HepG2 (cell line): ENCODE measurements around the gene UNC93A. TPM values are rescaled to one million over a fixed set of nuclear protein-coding genes. Genes with fewer than 3 reads are reported as not detected.
A peak's percentile ranks its signal among the peaks of the same experiment; 100 is the strongest.

Experiments
- DMAP1 ChIP-seq: IDR thresholded peaks from 2 replicates; pipeline ENCODE4 v1.6.1; 2016
- DNMT1 ChIP-seq: sonication (generic); formaldehyde crosslinking; IDR thresholded peaks from 2 replicates; pipeline ENCODE4 v1.5.1; 2020; ENCODE audit warnings: mild to moderate bottlenecking, missing genetic modification reagents
- HDAC2 ChIP-seq: sonication (generic); formaldehyde crosslinking; IDR thresholded peaks from 2 replicates; pipeline ENCODE4 v1.4.0; 2020; ENCODE audit warnings: missing genetic modification reagents
- HNRNPK ChIP-seq: fragments of 200-400 bp; formaldehyde crosslinking; IDR thresholded peaks from 2 replicates; pipeline ENCODE4 v1.6.1; 2018; ENCODE audit warnings: low read length, low read depth, moderate library complexity, mild to moderate bottlenecking; ENCODE audit not compliant: poor library complexity, severe bottlenecking
- PATZ1 ChIP-seq: sonication (generic); formaldehyde crosslinking; IDR thresholded peaks from 2 replicates; pipeline ENCODE4 v1.4.0; 2020; ENCODE audit warnings: missing genetic modification reagents
- RAD21 ChIP-seq: fragments of 450-650 bp; formaldehyde crosslinking; IDR thresholded peaks from 2 replicates; pipeline ENCODE4 v1.5.0; 2020; ENCODE audit warnings: mild to moderate bottlenecking
- SIX1 ChIP-seq: sonication (generic); formaldehyde crosslinking; IDR thresholded peaks from 2 replicates; pipeline ENCODE4 v1.4.0; 2020; ENCODE audit warnings: missing genetic modification reagents, borderline replicate concordance
- SMARCE1 ChIP-seq: fragments of 450-650 bp; IDR thresholded peaks from 2 replicates; pipeline ENCODE4 v1.6.1; 2017; ENCODE audit warnings: borderline replicate concordance
- TSC22D2 ChIP-seq: sonication (generic); formaldehyde crosslinking; IDR thresholded peaks from 2 replicates; pipeline ENCODE4 v1.5.1; 2020; ENCODE audit warnings: missing genetic modification reagents, mild to moderate bottlenecking, borderline replicate concordance
- ZNF552 ChIP-seq: sonication (generic); formaldehyde crosslinking; IDR thresholded peaks from 2 replicates; pipeline ENCODE4 v1.9.0; 2022; ENCODE audit warnings: missing genetic modification reagents, mild to moderate bottlenecking, borderline replicate concordance
- ZNF580 ChIP-seq: IDR thresholded peaks from 2 replicates; pipeline ENCODE4 v1.6.1; 2016; ENCODE audit warnings: low read depth, borderline replicate concordance
- ZSCAN5A ChIP-seq: sonication (generic); formaldehyde crosslinking; IDR thresholded peaks from 2 replicates; pipeline ENCODE4 v1.8.0; 2022; ENCODE audit warnings: mild to moderate bottlenecking, missing genetic modification reagents, borderline replicate concordance
- polyA plus RNA-seq, 8 experiments: library from polyadenylated mRNA; depleted of rRNA in 3 of 8; stranded (reverse) in 7 of 8; unstranded in 1 of 8; fragments of >200 nt; fragmentation: Illumina TruSeq in 4 of 8; extraction: Trizol in 4 of 8; gene quantifications; 2 replicates each; pipeline versions ENCODE4 v1.2.1 to v1.2.3, GENCODE V29; 2011 to 2016; ENCODE audit warnings: low read depth in 4 of 8, missing spikeins in 1 of 8, mixed read lengths in 1 of 8; ENCODE audit not compliant: insufficient read depth in 1 of 8
- total RNA-seq, 5 experiments: library from RNA; depleted of rRNA; stranded (reverse); fragments of >200 nt; fragmentation: Illumina TruSeq; extraction: Trizol; gene quantifications; 2 replicates each; pipeline ENCODE4 v1.2.3, GENCODE V29; 2016; ENCODE audit warnings: low read depth in 1 of 5
- TF ChIP-seq, protein P1 (sequence below), 2 experiments: fragments of 450-650 bp in 1 of 2; sonication (generic) in 1 of 2; formaldehyde crosslinking in 1 of 2; IDR thresholded peaks; 2 replicates each; pipeline versions ENCODE4 v1.6.1 to v1.8.0; 2016 to 2022; ENCODE audit warnings: antibody characterized with exemption in 1 of 2, mild to moderate bottlenecking in 1 of 2, missing genetic modification reagents in 1 of 2
- TF ChIP-seq, protein P2 (sequence below): IDR thresholded peaks from 2 replicates; pipeline ENCODE4 v1.6.1; 2018; ENCODE audit warnings: missing genetic modification reagents, mild to moderate bottlenecking, missing compliant biosample characterization

UNC93A gene
- total and polyA plus RNA-seq, 2 of the 13 experiments (the other 11 are each of a cell fraction or from before 2014, with no cell fraction given) = 11.0 to 42.7 TPM

DNA sequence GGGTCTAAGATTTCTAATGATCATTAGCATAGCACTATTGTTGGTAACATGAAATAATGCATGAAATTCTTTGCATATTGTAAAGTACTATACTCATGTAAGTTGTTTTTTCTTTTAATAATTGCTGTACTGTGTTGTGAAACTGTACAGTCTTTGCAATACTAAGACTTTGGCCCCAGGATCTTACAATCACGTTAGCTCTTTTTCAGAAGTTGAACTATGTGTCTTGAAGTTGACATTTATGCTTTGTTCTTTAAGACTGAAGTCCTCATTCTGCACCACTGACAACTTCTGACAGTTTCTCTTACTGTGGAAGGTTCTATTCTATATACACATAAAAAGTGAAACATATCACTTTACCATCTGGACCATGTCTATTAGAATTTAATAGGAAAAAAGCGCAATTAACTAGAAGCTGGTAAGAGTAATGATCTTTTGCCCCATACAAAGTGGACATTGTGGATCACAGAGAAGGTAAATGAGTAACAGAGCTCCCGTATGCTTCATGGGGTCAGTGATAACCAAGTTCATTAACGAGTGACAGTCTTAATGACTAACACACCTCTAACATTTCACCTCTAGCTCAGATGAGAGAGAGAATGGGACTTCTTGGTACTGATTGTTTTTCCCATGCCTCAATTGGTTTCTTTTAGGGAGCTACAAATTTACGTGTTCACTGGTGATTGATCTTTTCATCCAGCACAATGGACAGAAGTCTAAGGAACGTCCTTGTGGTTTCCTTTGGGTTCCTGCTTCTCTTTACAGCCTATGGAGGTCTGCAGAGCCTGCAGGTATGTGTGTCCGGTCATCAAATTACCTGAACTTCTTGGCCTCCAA lies at the start of gene UNC93A (continued):
- TF ChIP-seq, protein P1, sequence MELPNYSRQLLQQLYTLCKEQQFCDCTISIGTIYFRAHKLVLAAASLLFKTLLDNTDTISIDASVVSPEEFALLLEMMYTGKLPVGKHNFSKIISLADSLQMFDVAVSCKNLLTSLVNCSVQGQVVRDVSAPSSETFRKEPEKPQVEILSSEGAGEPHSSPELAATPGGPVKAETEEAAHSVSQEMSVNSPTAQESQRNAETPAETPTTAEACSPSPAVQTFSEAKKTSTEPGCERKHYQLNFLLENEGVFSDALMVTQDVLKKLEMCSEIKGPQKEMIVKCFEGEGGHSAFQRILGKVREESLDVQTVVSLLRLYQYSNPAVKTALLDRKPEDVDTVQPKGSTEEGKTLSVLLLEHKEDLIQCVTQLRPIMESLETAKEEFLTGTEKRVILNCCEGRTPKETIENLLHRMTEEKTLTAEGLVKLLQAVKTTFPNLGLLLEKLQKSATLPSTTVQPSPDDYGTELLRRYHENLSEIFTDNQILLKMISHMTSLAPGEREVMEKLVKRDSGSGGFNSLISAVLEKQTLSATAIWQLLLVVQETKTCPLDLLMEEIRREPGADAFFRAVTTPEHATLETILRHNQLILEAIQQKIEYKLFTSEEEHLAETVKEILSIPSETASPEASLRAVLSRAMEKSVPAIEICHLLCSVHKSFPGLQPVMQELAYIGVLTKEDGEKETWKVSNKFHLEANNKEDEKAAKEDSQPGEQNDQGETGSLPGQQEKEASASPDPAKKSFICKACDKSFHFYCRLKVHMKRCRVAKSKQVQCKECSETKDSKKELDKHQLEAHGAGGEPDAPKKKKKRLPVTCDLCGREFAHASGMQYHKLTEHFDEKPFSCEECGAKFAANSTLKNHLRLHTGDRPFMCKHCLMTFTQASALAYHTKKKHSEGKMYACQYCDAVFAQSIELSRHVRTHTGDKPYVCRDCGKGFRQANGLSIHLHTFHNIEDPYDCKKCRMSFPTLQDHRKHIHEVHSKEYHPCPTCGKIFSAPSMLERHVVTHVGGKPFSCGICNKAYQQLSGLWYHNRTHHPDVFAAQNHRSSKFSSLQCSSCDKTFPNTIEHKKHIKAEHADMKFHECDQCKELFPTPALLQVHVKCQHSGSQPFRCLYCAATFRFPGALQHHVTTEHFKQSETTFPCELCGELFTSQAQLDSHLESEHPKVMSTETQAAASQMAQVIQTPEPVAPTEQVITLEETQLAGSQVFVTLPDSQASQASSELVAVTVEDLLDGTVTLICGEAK (IDR thresholded peaks at IDR 0.05) = no peak
- TF ChIP-seq, protein P1 (CRISPR knock-in tag; IDR thresholded peaks at IDR 0.05) = no peak
- TF ChIP-seq DNMT1 (CRISPR knock-in tag) = no peak
- TF ChIP-seq SIX1 = no peak
- TF ChIP-seq HDAC2 (CRISPR knock-in tag) = 0 out of 2 replicates have a peak, but pooled peaks have one; percentile 4
- no peak for TF ChIP-seq HNRNPK
- TF ChIP-seq DMAP1 = 0 out of 2 replicates have a peak, but pooled peaks have one; percentile 45
- TF ChIP-seq, protein P2, sequence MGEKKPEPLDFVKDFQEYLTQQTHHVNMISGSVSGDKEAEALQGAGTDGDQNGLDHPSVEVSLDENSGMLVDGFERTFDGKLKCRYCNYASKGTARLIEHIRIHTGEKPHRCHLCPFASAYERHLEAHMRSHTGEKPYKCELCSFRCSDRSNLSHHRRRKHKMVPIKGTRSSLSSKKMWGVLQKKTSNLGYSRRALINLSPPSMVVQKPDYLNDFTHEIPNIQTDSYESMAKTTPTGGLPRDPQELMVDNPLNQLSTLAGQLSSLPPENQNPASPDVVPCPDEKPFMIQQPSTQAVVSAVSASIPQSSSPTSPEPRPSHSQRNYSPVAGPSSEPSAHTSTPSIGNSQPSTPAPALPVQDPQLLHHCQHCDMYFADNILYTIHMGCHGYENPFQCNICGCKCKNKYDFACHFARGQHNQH (CRISPR knock-in tag) = no peak; the same call in 1 of the 2 replicates
- TF ChIP-seq ZNF552 (CRISPR knock-in tag) = no peak
- no peak for TF ChIP-seq TSC22D2 (CRISPR knock-in tag)
- no peak for TF ChIP-seq PATZ1 (CRISPR knock-in tag)
- TF ChIP-seq RAD21 = 0 out of 2 replicates have a peak, but pooled peaks have one; percentile 9
- TF ChIP-seq ZSCAN5A (CRISPR knock-in tag) = no peak
- TF ChIP-seq ZNF580 (CRISPR knock-in tag) = no peak
- no peak for TF ChIP-seq SMARCE1
